Thyroid gland (tissue), 4 donors: ENCODE measurements around the gene RPS19.

Source experiments
- CTCF ChIP-seq, 6 experiments: fragments of 200-600 bp in 3 of 6; fragments of 450-650 bp in 3 of 6; sonication (generic) in 3 of 6; IDR thresholded peaks; one replicate each; pipeline ENCODE4 v1.5.1; 2016 to 2019; ENCODE audit warnings: antibody characterized with exemption in 6 of 6, mild to moderate bottlenecking in 2 of 6, inconsistent platforms in 1 of 6, moderate library complexity in 1 of 6
- POLR2A ChIP-seq, 2 donors: fragments of 450-650 bp; IDR thresholded peaks; one replicate each; pipeline ENCODE4 v1.6.1; 2017; ENCODE audit warnings: antibody characterized with exemption in 2 of 2, mild to moderate bottlenecking in 2 of 2, moderate library complexity in 1 of 2

- TF ChIP-seq CTCF (IDR thresholded peaks at IDR 0.05) (peak; percentile 26 to 94 (median 80)), POLR2A (IDR thresholded peaks at IDR 0.05) (no peak)
Observed at GRCh38 chr19:41821003-41821735, 38.9 kb upstream of the RPS19 start.
